GM04504 (cell line): ENCODE measurements around the gene COL4A6.
"Not testable (repeated sequence)": the region's sequence is repeated elsewhere in the genome, so short reads cannot be mapped to it uniquely, and the experiment has no call there.

Experiments used
- DNase-seq: peaks from one replicate; pipeline ENCODE4 v3.0.0-alpha.2; 2012; ENCODE audit warnings: low read depth

Gene COL4A6

DNA sequence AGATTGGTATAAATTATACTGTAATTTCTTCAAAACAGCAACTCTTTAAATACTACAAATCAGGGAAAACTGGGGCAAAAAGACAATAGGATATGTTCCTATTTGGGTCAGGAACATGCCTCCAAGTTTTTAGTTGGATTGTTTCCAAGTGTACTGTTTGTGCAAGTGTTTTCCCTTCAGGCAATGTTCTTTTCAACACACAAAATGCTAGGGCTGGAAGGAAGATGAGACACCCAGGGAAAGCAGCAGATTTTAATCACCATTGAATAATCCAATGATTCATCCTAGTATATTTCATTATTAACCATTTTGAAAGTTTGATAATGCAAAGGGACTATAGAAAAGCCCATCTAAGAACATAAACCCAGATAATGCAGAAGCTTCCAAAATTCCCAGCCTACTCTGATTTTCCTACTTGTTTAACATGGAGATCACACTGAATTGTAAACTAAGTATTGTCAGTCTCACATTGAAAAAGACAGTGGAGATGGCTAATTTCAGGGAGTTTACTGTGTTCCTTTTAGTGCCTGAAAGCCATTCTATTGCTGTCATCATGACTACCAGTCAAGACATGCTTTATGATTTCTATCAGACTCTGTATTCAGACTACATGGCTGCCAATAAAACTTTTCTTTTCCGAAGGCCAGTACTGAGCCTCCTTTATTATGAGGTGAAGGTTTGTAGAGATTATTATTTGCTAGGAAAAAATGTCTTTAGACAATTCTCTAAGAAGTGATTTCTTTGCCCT is 38.6 kb downstream of the COL4A6 start:
- peak; percentile 3 for DNase-seq

DNA sequence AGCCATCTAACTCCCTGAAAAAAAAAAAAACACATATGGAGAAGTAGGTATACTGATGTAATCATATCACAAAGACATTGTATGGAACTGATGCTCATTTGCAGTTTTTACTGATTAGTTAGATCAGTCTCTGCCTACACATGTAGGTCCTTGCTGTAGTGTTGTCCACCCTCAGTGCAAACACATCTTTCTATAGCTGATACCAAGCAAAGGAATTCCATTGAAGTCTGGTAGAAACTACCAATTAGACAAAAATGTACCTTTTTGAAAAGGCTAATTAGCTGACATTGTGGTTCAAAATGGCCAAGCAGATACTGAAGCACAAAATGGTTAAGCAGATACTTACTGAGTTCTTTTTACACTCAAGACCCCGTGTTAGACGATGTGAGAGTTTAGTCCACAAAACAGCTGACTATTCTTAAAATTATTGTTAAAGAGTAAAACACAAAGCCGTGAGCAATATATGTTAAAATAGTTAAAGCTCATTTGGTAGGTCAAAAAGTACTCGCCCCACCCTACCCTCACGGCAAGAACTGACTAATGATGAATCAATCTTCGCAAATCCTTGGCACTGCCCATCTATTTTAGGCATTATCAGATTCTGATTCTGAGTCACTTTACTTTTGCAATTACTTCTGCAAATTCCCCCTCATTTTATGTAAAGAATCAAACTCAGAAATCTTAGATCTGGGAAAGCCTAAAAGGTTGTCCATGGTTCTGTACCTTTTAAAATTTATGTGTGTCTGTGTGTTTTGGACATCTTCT is 40.4 kb downstream of the COL4A6 start:
- DNase-seq = no peak

DNA sequence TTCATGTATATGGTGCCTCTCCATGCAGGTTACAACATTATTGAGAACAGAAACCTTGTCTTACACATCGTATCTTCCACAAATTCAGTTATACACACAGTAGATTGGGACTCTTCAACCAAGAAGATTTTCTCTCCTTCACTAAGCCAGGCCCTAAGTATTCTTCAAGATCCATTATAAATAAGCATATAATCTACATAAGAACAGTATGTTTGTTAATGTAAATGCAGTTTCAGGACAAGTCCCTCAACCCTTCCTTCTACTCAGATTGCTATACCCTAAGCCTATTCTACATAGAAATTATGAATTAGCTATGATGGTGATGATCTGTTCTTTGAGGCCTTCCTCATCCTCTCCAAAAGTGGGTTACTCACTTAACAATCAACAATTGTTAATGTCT is 41.2 kb downstream of the COL4A6 start:
- no peak for DNase-seq

DNA sequence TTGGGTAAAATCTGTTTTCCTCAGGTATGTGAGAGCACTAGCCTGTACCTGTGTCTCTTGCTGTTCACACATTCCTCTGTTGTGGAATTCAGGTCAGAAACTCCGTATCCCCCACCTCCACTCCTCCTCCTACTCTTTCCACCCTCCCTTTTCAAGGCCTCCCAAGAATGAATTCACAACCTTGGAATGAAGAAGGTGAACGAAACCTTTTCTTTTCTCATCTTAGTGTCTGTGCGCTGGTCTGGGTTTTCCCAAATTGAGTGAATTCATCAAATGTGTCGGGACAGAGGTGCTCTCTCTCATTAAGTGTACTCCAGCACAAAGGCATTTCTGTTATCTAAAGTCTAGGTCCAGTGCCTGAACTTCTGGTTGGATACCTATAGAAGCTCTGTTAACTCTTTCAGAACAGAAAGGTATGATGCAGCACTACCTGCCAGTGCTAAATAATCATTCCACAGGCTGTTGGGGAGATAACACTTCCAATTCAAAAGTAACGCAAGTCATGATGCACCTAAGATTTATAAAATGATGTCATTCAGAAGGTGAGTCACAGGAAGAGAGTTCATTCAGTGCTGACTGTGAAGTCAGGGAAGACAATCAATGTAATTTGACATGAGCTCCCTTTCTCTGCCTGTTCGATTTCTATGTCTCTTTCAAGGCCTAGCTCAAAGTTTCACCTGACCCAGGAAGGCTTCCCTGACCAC is 41.9 kb downstream of the COL4A6 start:
- DNase-seq = no peak

DNA sequence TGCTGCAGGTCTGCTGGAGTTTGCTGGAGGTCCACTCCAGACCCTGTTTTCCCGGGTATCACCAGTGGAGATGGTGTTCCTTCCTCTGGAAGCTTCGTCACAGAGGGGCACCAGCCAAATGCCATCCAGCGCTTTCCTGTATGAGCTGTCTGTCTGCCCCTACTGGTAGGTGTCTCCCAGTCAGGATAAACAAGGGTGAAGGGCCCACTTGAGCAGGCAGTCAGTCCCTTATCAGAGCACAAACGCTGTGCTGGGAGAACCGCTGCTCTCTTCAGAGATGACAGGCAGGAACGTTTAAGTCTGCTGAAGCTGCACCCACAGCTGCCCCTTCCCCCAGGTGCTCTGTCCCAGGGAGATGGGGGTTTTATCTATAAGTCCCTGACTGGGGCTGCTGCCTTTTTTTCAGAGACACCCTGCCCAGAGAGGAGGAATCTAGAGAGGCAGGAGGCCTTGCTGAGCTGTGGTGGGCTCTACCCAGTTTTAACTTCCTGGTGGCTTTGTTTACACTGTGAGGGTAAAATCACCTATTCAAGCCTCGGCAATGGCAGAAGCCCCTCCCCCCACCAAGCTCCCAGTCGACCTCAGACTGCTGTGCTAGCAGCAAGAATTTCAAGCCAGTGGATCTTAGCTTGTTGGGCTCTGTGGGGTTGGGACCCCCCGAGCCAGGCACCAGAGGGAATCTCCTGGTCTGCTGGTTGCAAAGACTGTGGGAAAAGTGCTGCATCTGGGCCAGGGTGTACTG is 47.1 kb downstream of the COL4A6 start:
- DNase-seq = not testable (repeated sequence)

DNA sequence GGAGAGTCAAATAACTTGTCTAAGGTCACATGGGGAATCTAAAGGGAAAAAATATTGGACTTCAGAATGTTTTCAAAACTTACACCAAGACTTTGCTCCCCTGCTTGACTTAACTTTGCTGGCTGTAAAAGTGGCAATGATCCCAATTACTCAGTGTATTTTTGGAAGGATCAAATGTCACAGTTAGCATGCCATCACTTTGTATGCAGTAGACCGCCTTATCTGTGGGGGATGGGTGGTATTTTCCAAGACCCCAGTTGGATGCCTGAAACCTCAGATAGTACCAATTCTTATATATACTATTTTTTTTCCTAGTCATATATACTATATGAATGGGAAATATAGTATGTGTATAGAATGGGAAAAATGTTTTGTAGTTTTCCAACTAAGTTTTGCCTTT is 53.4 kb downstream of the COL4A6 start:
- DNase-seq = no peak

DNA sequence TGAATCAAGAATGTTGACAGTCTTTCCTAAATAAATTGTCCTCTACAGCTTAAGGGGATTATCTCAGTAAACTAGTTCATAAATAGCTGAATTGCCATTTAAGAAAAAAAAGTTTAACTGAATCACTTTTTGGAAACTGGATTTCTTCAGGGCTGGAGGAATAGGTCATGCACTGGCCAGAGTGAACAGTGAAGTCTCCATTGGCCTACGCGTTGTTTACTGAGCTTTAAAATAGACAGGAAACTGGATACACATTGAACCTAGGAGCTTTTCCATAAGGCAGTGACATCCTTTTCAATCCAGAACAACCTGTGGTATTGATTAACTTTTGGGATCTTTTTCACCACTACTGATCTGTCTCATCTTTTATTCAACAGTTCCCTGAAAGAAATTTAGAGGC is 58.0 kb downstream of the COL4A6 start:
- DNase-seq = no peak

DNA sequence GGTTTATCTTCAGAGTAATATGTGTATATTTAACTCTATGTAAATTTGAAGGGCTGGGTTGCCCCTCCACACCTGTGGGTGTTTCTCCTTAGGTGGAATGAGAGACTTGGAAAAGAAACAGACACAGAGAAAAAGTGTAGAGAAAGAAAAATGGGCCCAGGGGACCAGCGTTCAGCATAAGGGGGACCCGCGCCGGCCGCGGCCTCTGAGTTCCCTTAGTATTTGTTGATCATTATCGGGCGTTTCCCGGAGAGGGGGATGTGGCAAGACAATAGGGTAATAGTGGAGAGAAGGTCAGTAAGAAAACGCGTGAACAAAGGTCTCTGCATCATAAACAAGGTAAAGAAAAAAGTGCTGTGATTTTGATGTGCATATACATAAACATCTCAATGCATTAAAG is 61.4 kb downstream of the COL4A6 start:
- DNase-seq = not testable (repeated sequence)

DNA sequence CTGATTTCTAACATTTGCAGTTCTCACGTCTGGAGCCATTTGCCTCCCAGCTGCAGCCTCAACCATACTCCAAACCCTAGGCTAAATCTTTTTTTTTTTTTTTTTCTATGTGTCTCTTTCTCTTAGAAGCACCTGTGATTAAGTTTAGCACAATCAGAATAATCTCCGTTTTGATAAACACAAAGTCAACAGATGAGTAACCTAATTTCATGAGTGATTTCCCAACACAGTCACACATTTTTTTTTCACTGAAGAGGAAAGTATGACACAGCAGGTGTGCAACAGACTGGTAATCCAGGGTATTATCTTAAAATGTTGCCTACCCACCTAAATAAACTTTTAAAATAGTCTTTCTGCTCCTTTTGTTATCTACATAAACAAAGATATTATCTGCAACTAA is 62.6 kb downstream of the COL4A6 start:
- DNase-seq = not testable (repeated sequence)

DNA sequence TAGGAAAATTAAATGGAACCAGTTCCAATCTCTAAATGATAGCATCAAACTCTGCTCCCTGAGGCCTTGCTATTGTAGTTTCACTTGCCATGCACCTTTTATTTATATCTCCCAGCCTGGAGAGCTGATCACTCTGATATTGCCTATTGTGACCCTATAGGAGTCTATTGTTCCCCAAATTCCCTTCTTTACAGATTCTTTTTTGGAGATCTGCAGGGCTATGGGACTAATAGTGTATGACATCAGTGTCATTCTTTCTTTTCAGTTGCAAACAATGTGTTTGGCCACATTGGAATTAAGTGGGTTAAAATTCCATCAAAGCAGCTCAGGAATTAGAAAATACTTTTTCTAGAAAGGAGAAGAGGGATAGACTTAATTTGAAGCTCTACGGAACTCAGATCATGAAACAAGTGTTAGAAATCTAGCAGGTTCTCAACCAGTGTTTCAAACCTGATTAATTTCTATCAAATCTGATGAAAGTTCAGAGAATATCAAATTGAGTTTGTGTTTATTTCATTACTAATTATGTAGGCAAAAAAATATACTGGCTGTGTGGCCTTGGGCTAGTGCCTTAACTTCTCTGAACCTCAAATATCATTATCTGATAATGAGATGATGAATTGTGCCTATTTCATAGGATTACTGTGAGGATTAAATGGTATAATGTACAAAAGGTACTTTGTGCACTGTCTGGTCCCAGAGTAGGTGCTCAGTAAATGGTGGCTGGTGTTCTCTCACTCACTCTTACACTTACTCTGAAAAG is 71.4 kb downstream of the COL4A6 start:
- DNase-seq = no peak

DNA sequence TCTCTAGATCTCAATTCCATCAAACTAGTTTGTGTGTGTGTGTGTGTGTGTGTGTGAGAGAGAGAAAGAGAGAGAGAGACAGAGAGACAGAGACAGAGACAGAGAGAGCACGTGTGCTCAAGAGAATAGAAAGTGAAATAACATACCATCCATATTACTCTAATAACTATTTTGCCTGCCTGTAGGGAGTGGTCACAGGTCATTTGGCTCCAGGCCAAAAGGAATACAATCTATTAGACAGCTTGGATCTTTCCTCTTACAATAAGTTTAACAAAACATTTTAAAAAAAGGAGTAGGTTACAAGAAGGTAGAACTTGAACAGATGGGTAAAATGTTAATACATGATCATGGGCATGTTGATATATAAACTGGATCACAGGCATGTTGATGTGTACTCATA is 76.2 kb downstream of the COL4A6 start:
- DNase-seq = no peak

DNA sequence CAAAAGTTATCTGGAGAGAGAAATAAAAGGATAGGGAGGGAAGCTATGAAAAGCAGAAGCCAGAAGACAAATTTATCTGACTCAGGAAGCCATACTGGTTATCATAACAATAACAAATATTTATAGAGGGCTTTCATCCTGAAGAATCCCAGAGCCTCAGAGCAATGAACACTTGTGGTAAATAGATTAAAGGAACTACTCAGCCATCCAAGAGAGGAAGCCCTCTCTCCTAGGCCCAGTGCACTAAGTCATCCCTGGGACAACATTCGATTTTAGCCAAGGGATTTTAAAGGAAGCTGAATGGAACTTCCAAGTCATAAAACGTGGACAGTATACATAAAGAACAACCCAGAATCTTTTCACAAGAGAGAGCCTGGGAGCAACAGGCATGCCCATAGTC is 76.9 kb downstream of the COL4A6 start:
- no peak for DNase-seq

DNA sequence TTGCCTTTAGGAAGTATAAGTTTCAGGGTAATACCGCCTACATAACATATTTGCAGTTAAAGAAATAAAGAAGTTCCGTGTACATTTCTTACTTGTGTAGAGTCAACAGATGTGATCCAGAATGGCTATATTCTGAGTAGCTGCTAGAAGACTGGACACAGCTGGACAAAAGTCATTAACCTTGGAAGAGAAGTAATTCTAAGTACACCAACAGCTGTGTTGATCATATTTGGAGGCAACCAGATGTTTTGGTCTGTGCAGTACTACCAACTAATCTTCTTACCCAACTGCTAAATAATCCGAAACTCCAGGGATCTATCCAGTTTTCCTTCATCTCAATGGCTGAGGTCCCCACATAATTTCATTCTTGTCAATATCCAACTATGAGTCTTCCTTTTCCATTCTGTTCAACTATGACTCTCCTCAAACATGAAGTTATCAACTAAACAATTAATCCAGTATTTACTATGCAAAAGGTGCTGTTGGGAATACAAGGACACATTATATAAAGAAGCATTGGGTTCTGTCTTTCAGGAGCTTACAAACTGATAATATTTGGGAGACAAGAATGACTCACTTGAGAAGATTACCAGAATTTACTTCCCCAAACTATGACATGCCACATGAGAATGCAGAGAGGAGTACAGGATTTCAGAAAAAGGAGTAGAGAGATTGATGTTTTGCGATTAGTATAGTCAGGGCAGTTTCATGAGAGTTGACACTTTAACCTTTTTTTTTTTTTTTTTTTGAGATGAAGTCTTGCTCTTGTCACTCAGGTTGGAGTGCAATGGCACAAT is 78.2 kb downstream of the COL4A6 start:
- no peak for DNase-seq

DNA sequence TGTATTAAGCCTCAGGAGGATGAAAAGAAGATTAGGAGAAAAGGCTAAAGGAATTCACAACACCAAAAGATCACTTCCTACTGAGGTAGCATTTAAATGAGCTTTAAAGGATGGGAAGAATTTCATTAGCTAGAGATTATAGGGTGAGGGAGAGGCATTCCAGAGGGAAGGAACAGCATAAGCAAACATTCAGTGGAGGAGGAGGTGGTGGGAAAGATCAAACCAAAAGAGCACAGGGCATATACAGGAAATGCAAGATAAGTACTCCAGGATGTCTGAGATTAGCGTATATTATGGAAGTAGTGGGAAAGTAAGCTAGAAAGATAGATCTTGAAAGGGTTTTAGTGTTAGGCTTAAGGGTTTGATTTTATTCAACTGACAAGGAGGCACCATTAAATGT is 84.8 kb downstream of the COL4A6 start:
- no peak for DNase-seq

DNA sequence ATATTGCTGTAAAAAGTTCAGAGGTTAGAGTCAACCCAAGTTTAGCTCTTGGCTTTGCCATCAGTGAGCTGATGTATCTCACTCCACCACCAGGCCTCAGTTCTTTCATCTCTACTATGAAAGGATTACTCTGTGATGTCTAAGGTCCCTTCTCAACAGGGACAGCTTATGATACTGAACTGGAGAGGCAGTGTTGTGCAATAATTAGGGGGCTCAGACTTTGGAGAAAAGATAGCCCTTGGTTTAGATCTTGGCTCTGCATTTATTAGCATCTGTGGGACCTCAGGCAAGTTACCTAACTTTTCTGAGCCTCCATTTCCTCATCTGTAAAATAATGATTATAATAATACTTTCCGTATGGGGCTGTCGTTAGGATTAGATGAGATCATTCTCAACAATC is 89.0 kb downstream of the COL4A6 start:
- DNase-seq = no peak

DNA sequence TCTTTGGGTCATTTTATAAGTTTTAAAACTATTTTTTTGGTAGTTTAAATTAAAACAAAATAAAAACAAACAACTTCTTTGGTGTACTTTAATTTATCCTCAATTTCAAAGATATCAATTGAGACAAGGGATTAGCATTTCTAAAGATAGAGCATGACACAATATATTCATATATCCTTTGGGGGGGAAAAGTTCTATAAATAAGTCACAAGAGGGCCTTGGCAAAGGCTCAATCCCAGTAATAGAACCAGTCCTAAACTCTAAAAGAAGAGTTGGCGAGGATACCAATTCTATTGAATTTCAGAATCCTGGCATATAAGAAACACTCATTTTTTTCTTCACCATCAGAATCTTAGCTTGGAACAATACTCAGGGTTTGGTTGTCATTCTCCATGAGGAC is 89.7 kb downstream of the COL4A6 start:
- no peak for DNase-seq

DNA sequence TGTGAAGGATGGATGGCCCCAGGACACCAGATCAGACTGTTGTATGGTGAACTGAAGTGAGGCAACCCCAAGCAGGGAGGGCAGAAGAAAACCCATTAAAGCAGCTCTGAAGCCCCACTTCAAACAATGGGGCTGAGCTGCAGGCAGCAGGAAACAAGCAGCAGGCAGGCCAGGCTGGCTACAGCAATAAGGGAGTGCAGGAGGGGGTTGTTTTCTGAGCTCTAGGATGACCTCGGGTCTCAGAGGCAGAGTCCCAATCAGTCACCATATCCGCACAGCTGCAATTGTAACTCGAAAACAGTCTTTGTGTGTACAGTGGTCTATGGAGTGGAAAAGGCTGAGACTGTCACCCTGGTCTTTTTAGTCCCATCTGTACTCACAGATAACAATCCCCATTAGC is 90.4 kb downstream of the COL4A6 start:
- no peak for DNase-seq

DNA sequence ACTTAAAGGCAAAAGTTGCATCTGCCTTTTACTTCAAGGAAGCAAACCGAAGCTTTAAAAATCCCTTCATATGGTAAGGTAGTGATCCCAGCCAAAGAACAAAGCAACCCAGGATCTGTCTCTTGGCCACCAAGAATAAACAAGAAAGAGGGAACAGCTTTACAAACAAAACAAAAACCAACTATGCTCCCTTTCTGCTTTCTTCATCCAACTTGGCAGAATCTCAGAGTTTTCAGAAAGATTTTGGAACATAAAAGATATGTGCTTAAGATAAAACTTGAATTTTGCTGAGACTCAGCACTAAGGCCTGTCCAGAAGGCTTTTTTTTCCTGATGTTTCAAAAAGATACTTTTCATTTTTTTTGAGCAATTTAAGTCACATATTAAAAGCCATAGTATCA is 94.0 kb downstream of the COL4A6 start:
- DNase-seq = no peak

DNA sequence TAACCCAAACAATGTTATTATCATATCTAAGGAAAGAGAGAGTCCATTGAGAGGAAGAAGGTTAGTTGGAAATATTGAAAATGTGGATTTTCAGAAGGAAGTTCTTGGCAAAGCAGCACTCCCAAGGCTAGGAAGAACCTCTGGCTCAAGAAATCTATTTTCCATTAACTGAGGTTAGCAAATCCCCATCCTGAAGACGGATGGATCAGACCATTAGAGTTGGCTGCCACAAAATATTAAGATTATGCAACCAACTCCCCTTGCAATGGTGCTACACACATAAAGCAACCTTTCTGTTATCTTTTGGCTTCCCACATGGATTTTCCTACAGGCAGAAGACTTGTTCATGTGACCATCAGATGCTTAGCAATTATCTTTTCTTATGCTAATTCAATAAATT is 96.3 kb downstream of the COL4A6 start:
- DNase-seq = no peak

DNA sequence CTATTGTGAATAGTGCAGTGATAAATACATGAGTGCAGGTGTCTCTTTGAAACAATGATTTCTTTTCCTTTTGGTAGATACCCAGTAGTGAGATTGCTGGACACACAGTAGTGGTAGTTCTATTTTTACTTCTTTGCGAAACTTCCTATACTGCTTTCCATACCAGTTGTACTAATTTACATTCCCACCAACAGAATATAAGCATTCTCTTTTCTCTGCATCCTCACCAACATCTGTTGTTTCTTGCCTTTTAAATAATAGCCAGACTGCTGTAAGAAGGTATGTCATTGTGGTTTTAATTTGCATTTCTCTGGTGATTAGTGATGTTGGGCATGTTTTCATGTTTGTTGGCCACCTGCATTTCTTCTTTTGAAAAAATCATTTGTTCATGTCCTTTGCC is 105.9 kb downstream of the COL4A6 start:
- no peak for DNase-seq
